Mucosa of descending colon (tissue), 3 donors: ENCODE measurements around the gene OLFML1. TPM values are rescaled to one million over a fixed set of nuclear protein-coding genes. Genes with fewer than 3 reads are reported as not detected.

Experiments
- ATAC-seq: fragments of 200-7000 bp; cut with Tn5 transposase; one replicate; pipeline ENCODE4 v1.9.1; 2020; ENCODE audit warnings: mild to moderate bottlenecking, moderate library complexity
- DNase-seq, 3 donors: peaks; one replicate each; pipeline ENCODE4 v3.0.0-alpha.2; 2020
- H3K36me3 ChIP-seq: fragments of 200-600 bp; one replicate; pipeline ENCODE4 v1.8.0; 2021; ENCODE audit warnings: low read depth, mild to moderate bottlenecking
- H3K4me1 ChIP-seq: fragments of 200-600 bp; one replicate; pipeline ENCODE4 v1.8.0; 2021; ENCODE audit warnings: low read depth, mild to moderate bottlenecking
- H3K4me3 ChIP-seq: fragments of 200-600 bp; one replicate; pipeline ENCODE4 v1.8.0; 2021; ENCODE audit warnings: mild to moderate bottlenecking
- H3K9me3 ChIP-seq: fragments of 200-600 bp; one replicate; pipeline ENCODE4 v1.8.0; 2021; ENCODE audit warnings: mild to moderate bottlenecking
- intact Hi-C, 2 donors: fragments of 100-400 bp; cut with DNase I in 1 of 2; cut with micrococcal nuclease in 1 of 2; formaldehyde crosslinking; loops; one replicate each; pipeline versions ENCODE4 v1.11.0 to v1.11.1; 2022; cut with DNase I, micrococcal nuclease
- total RNA-seq, 3 donors: library from RNA; stranded (reverse); fragmentation: NEBNext Ultra II Directional in 2 of 3; extraction: Animal tissue kit (Norgen Biotek cat#: 25700) in 2 of 3; gene quantifications; one replicate each; pipeline versions ENCODE4 v1.2.1 to v1.2.4, GENCODE V29; 2021 to 2023
- TF ChIP-seq, protein P1 (sequence below): fragments of 200-600 bp; IDR thresholded peaks from one replicate; pipeline ENCODE4 v1.8.0; 2022; ENCODE audit warnings: antibody characterized with exemption, mild to moderate bottlenecking
- donor health status: DM: no; HTN: no; CAD: no; lungs with moderate emphysema.
- donor health status: DM: no; HTN: no; CAD: no.
- donor health status: DM: no; HTN: yes; CAD: no.

OLFML1 gene
- total RNA-seq, 3 donors from 2014 or later: 2.1 to 11.2 (median 5.2) TPM

DNA sequence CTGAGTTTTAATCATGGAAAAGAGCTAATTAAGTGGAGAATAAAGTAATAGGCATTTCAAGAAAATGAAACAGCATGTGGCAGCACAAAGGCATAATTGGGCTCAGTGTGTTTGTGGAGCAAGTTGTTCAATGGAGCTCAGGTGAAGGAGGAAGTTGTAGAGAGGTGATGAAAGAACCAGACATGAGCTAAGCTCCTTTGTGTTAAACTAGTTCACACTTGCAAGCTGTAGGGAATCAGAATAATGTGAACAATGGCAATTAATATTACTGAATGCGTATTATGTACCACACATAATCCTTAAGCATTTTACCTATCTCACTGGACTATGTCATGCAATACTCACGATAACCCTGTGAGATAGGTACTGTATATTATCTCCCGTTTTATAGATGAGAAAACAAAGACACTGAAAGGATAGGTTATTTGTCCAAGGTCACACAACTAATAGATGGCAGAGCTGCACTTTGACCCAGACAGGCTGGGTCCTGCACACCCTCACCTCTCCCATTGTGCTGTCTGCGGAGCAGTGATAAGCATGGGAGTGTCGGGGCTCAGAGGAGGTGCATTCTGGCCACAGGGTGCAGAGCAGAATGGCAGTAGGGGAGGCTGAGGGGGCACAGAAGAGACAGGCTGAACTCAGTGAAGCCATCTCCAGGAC is 8.9 kb downstream of the OLFML1 start:
- no peaks in the 10 kb centered on the region for H3K36me3 ChIP-seq
- no peak overlapping the region for H3K4me3 ChIP-seq
- ATAC-seq (peak; percentile 26), DNase-seq (no peak)
- TF ChIP-seq, protein P1, sequence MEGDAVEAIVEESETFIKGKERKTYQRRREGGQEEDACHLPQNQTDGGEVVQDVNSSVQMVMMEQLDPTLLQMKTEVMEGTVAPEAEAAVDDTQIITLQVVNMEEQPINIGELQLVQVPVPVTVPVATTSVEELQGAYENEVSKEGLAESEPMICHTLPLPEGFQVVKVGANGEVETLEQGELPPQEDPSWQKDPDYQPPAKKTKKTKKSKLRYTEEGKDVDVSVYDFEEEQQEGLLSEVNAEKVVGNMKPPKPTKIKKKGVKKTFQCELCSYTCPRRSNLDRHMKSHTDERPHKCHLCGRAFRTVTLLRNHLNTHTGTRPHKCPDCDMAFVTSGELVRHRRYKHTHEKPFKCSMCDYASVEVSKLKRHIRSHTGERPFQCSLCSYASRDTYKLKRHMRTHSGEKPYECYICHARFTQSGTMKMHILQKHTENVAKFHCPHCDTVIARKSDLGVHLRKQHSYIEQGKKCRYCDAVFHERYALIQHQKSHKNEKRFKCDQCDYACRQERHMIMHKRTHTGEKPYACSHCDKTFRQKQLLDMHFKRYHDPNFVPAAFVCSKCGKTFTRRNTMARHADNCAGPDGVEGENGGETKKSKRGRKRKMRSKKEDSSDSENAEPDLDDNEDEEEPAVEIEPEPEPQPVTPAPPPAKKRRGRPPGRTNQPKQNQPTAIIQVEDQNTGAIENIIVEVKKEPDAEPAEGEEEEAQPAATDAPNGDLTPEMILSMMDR: no peak
- no peaks in the 10 kb centered on the region for H3K9me3 ChIP-seq
- H3K4me1 ChIP-seq: no peaks in the 10 kb centered on the region
- intact Hi-C loops: no loop called here

DNA sequence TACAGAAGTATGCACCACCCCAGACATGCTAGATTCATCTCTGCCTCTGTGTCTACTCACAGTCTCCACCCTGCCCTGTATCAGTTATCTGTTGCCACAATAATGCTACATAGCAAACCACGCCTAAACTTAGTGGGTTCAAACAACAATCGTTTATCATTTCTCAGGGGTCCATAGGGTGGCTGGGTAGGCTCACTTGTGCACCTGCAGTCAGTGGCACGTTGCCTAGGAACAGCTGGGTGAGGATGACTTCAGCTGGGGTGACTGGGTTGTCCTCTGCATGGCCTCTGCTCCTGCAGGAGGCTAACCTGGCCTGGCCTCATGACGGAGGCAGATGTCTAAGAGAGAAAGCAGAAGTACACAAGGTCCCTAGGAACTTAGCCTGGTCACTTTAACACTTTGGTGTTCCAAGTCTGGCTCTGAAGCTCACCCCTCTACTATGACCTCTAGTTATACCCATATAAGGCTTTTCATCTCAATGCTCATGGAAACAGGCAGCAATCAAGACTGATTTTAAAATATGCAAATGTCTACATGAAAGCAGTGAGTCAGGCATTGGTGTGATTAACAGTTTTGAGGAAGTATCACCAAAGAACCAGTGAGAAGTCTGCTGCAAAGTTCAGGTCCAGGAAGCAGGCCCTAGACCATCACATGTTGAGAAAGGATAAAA is 10.7 kb downstream of the OLFML1 start:
- ATAC-seq (peak; percentile 69), DNase-seq (peak in 1 of 3 donors; percentile 9)
- H3K4me1 ChIP-seq: no peaks in the 10 kb centered on the region
- no peaks in the 10 kb centered on the region for H3K36me3 ChIP-seq
- H3K4me3 ChIP-seq: no peak overlapping the region
- TF ChIP-seq, protein P1: no peak
- intact Hi-C loops: no loop called here
- H3K9me3 ChIP-seq: no peaks in the 10 kb centered on the region

DNA sequence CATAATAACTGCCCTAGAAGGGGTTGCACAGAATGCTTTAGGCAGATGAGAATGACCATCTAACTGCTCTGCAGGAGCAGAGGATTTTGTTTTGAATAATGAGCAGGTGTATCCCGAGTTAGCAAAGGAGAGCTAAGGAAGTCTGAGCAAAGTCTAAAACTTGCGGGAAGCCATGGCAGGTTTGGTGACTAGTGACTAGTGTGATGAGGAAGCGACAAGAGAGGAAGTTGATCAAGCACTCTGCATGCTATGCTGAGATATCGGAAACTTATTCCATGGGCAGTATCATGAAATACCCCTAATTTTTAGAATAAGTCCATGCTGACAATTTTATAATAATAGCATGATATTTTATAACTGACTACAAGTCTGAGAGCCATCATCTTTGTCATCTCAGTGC is 12.9 kb downstream of the OLFML1 start:
- Histone ChIP-seq H3K4me3 (no peak overlapping the region), H3K9me3 (no peaks in the 10 kb centered on the region), H3K4me1 (no peaks in the 10 kb centered on the region), H3K36me3 (no peaks in the 10 kb centered on the region)
- DNase-seq: no peak
- intact Hi-C loops: no loop called here
- ATAC-seq: no peak
- TF ChIP-seq, protein P1: no peak

DNA sequence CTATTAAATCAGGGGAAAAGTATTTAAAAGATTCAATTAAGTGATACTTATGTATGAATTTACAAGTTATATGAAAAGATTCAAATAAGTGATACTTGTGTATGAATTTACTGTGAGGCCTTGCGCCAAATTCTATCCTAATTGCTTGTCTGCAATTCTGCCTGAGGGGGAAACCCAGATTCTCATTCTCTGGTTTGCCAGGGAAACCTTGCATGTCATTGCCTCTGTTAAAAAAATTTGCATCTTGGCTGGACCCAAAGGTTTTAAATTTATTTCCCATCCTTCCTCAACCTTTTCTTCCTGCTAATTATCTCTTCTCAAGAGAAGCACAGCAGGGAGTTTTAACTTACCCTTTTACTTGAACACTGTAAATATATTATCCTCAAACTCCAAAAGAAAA is 13.8 kb downstream of the OLFML1 start:
- DNase-seq (no peak), ATAC-seq (no peak)
- TF ChIP-seq, protein P1: no peak
- Histone ChIP-seq H3K4me3 (no peak overlapping the region), H3K36me3 (no peaks in the 10 kb centered on the region), H3K9me3 (no peaks in the 10 kb centered on the region), H3K4me1 (no peaks in the 10 kb centered on the region)
- intact Hi-C loops: no loop called here

GRCh38 chr11:7500251-7500650 is 14.9 kb downstream of the OLFML1 start:
- Histone ChIP-seq H3K4me3 (no peak overlapping the region), H3K36me3 (no peaks in the 10 kb centered on the region), H3K4me1 (no peaks in the 10 kb centered on the region), H3K9me3 (no peaks in the 10 kb centered on the region)
- TF ChIP-seq, protein P1: no peak
- no peak for DNase-seq
- no peak for ATAC-seq
- intact Hi-C loops: no loop called here
